NK-92 treated with Interleukin-12 subunit alpha and Interleukin-12 subunit beta, amount 100 ng/mL, for 24 hours (cell line): ENCODE data around the gene SLC30A3.
"Not testable (repeated sequence)": the region's sequence is repeated elsewhere in the genome, so short reads cannot be mapped to it uniquely, and the experiment has no call there.

Experiments used
- DNase-seq: peaks from one replicate; lab custom pipeline; 2025; lab: John Stamatoyannopoulos, UW

SLC30A3 gene

DNA sequence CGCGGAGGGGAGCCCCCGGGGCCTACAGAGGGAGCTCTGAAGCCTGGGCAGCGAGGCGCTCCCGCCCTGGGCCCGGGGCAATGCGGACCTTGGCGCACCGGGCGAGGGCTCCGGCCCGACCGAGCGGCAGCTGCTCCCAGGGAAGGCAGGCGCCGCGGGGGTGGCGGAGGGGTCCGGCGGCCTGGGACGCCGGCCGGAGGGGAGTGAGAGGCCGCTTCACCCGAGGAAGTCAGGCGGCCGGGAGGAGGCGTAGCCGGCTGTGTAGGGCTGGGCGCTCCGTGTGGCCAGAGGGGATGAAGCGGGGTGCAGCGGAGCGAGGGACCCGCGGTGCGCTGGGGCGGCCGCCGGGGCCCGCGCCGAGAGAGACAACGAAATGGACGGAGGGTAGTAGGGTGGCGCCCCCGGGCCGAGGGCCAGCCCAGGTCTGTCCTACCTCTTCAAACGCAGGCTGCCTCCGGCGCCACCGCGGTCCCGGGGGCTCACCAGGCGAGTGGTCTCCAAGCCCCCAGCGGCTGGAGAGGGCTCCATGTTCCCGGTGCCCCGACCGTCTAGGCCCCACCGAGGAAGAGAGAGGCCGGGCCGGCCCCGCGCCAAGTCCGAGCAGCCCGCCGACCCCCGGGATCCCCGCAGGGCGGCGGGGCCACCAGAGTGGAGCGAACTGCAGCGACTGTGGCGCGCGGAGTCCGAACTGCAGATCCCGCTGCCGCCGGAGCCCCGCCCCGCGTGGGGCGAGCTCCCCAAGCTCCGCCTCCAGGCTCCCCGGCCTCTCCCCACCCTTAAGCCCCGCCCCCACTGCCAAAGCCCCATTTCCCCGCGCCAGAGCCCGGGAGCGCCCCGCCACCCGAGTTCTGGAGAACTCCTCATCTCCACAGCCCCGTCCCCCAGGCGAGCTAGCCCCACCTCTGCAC, at the start of gene SLC30A3:
Gene SLC30A3, minus strand, starts transcription at position 669 of the 908 bp plus-strand sequence. Its CDS starts 141 bp downstream, at position 528.
- DNase-seq: no peak

DNA sequence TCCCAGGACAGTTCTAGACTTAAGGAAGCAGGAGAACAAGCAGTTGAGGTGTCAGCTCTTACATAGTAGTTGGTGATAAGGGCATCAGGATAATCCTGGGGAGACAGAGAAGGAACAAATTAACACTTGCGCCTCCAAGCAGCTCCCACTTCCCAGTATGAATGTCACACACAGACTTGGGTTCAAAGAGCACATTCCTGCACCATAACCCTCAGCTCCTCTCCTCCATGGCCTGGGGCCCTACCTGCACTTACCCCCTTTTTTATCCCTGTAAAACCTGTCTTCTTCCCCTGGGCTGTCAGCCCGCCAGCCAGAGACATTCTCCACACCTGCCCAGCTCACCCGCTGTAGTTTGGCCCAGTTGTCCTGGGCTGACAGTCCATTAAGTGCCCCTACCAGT, 49.3 kb upstream of the SLC30A3 start:
- no peak for DNase-seq

DNA sequence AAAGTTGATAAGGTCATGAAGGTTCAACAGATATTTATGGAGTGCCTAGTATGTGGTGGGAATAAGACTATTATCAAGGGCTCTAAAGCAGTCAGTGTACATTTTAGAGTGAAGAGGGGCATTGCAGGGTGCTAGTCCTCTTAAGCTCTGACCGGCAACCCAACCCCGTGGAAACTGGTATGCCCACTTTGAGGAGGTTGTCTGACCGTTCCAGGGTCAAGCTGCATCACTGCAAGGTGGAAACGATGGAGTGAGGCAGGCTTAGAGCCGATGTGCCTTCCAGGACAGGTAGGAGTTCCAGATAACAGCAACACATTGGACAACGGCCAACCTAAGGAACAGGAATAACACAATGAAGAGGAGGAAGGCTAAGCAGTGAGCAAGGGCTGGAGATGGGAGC, 46.8 kb upstream of the SLC30A3 start:
- DNase-seq: no peak

DNA sequence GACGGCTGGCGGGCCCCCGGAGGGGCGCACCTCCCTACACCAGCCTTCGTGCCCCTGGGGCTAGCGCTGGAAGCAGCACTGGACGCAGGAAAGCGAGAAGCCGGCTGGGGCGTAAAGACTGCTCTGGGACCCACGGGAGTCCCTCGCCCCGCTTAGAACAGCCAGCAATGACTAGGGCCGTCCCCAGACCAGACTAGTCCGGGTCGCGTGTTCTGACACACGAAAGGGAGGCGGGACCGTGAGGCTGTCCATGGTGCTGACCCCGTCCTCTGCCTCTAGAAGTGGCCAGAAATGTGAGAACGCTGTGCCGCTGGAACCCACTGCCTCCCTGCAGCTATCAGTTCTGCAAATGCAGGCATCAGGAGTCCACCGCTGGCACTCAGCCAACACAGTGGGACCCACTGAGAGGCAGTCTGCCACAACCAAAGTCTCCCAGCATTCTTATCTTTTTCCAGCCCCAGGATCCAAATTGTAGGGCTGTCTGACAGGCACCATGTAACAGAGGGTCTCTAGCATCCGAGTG, 45.6 kb upstream of the SLC30A3 start, which contains the start of gene UCN:
Gene UCN, minus strand, starts transcription at position 87 of the 523 bp plus-strand sequence. CDS start 550 bp downstream, outside the sequence.
- DNase-seq: no peak

- DNase-seq: no peak
Observed at GRCh38 chr2:27307545-27308358, 44.9 kb upstream of the SLC30A3 start.

DNA sequence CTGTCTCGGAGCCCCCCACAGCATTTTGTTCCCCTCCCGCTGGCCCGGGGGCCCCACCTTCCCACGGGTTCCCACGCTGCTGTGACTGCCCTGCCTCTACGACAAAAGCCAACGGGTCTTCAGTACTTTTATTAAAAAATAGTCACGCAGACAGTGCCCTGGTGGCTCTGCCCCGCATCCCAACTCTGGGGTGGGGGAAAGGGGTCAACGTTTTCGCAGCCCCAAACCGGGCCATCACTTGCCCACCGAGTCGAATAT, 44.4 kb upstream of the SLC30A3 start:
- no peak for DNase-seq

GRCh38 chr2:27306573-27307286, 43.9 kb upstream of the SLC30A3 start:
- DNase-seq: no peak

DNA sequence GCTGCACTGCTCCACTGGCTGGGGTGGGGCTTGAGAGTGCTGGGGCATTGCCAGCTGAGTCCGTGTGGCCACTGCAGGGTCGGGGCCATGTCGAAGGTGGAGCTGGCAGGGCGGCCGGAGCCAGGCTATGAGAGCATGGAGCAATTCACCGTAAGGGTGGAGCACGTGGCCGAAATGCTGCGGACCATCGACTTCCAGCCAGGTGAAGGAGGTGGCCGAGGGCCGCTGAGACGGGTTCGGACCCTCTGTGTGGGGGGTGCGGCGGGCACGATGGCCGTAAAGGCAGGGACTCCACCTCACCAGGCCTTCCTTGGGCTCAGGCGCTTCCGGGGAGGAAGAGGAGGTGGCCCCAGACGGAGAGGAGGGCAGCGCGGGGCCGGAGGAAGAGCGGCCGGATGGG, 43.3 kb upstream of the SLC30A3 start:
- DNase-seq: no peak

GRCh38 chr2:27305516-27305915, 42.7 kb upstream of the SLC30A3 start:
- DNase-seq: no peak

DNA sequence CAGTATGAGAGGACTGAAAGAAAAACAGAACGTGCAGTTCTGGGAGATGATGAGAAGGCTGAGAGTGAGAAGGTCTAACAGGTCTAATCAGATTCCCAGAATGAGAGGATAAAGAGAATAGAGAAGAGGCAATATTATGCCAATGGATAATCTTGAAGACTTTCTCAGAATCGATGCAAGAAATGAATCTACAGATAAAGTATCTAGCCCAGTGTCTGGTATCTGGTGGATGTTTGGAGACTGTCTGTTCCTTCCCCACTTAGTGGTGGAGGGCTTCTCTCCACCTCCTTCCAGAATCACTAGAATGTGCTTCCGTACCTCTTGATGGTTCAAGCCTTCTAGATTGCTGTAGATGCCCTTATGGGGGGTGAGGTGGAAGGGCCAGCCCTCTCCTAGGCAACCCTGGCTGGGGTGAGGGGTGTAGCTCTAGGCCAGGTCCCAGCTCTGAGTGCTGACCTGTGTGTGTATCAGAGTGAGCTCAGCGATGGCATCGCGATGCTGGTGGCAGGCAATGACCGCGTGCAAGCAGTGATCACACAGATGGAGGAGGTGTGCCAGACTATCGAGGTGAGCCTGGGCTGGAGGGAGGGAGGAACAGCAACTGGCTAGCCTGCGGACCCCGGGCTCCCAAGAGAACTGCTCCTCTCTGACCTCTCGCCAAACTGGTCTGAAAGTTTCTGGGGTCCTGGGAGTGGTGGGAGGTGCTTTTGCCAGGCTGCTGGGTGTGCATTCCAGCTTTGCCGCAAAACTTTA, 41.8 kb upstream of the SLC30A3 start:
- DNase-seq: no peak

GRCh38 chr2:27303093-27304025, 40.5 kb upstream of the SLC30A3 start:
- peak; percentile 12 for DNase-seq

GRCh38 chr2:27300606-27301005, 37.8 kb upstream of the SLC30A3 start:
- DNase-seq: not testable (repeated sequence)

GRCh38 chr2:27298391-27299080, 35.7 kb upstream of the SLC30A3 start:
- DNase-seq: no peak

DNA sequence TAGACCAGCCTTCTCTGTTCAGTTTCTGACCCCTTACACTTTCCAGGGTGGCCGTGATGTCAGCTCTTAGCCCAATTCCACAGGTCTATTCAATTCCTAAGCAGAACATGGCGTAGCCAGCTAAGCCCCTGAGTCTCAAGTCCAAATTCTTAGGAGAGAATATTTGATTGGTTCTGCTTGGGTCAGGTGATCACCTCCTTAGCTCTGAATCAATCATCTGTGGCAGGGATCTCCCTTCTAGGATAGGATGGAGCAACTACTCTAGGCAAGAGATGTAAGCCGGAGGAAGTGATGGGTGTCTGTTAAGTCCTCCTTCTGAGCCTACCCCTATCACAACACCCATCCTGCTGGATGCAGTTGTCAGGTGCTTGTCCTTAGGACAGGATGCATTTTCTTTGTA, 34.3 kb upstream of the SLC30A3 start:
- DNase-seq: no peak

GRCh38 chr2:27296481-27296880, 33.6 kb upstream of the SLC30A3 start:
- no peak for DNase-seq

- no peak for DNase-seq
Observed at GRCh38 chr2:27294928-27295327, 32.1 kb upstream of the SLC30A3 start.

DNA sequence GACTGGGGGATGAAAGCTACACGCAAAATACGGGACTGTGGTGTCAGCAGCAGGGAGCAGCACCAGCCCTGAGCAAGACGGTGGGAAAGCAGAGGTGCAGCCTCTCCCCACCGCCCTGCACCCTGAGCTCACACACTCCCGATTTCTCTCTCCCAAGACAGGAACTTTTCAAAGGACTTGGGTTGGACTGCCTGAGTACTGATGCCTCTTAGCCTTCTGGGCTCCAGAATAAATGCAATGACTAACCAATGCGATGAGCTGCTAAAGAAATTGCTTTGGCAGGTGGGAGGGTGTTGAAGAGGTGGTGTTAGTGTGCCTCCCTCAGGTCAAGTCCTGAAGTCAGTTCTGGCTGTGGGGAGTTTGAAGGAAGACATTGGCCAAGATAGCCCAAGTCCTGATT, 29.0 kb upstream of the SLC30A3 start:
- no peak for DNase-seq

GRCh38 chr2:27290549-27290948, 27.7 kb upstream of the SLC30A3 start:
- DNase-seq: no peak

- no peak for DNase-seq
Observed at GRCh38 chr2:27288610-27289009, 25.8 kb upstream of the SLC30A3 start.

DNA sequence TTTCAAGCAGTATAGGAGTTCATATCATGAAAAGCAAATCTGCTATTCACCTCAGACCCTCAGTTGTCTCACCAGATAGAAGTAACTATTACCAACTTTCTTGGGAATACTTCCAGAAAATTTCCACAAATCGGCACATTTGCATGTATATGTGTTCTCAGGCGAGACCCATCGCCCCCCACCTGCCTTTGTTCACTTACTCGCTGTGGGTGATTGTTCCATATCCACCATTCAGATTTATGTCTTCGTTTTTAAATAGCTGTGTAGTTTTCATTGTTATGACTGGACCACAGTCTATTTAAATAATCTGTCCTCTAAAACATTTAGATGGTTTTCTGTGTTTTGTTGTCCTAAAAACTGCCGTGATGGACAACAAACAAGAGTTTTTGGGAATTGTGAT, 22.6 kb upstream of the SLC30A3 start:
- no peak for DNase-seq
